ENCODE measurements around the gene GSN. TPM values are rescaled to one million over a fixed set of nuclear protein-coding genes. Genes with fewer than 3 reads are reported as not detected.
A peak's percentile ranks its signal among the peaks of the same experiment; 100 is the strongest.

GSN gene
- total RNA-seq, 1 donor from 2014 or later, result 291 TPM

GRCh38 chr9:121322737-121323448, 54.9 kb downstream of the GSN start:
- H3K27ac Mint-ChIP-seq (ENCODE audit: unreplicated experiment), result peak overlapping the region; percentile 97
- TF ChIP-seq CTCF (IDR thresholded peaks at IDR 0.05), result no peak
- DNase-seq (ENCODE audit: low spot score), result no peak
- H3K4me3 Mint-ChIP-seq (ENCODE audit: unreplicated experiment), result no peak overlapping the region
- H3K9me3 Mint-ChIP-seq (ENCODE audit: low read depth), result peaks cover 3% of the 10 kb centered on the region
- H3K27me3 Mint-ChIP-seq (ENCODE audit: low read depth), result no peaks in the 10 kb centered on the region
- peaks cover 65% of the 10 kb centered on the region for H3K4me1 Mint-ChIP-seq (ENCODE audit: low read depth)
- H3K36me3 Mint-ChIP-seq (ENCODE audit: low read depth), result peaks cover 56% of the 10 kb centered on the region

GRCh38 chr9:121323449-121324151, 55.6 kb downstream of the GSN start:
- H3K4me1 Mint-ChIP-seq (ENCODE audit: low read depth), result peaks cover 62% of the 10 kb centered on the region
- no peak for DNase-seq (ENCODE audit: low spot score)
- H3K4me3 Mint-ChIP-seq (ENCODE audit: unreplicated experiment), result no peak overlapping the region
- H3K9me3 Mint-ChIP-seq (ENCODE audit: low read depth), result peaks cover 3% of the 10 kb centered on the region
- peak overlapping the region; percentile 97 for H3K27ac Mint-ChIP-seq (ENCODE audit: unreplicated experiment)
- peaks cover 57% of the 10 kb centered on the region for H3K36me3 Mint-ChIP-seq (ENCODE audit: low read depth)
- TF ChIP-seq CTCF (IDR thresholded peaks at IDR 0.05), result no peak
- H3K27me3 Mint-ChIP-seq (ENCODE audit: low read depth), result no peaks in the 10 kb centered on the region

GRCh38 chr9:121324316-121324715, 56.4 kb downstream of the GSN start:
- Mint-ChIP-seq H3K9me3 (ENCODE audit: low read depth) (peaks cover 3% of the 10 kb centered on the region), H3K36me3 (ENCODE audit: low read depth) (peaks cover 56% of the 10 kb centered on the region), H3K4me1 (ENCODE audit: low read depth) (peaks cover 55% of the 10 kb centered on the region), H3K27ac (ENCODE audit: unreplicated experiment) (no peak overlapping the region), H3K4me3 (ENCODE audit: unreplicated experiment) (no peak overlapping the region), H3K27me3 (ENCODE audit: low read depth) (no peaks in the 10 kb centered on the region)
- TF ChIP-seq CTCF (IDR thresholded peaks at IDR 0.05), result no peak
- no peak for DNase-seq (ENCODE audit: low spot score)

DNA sequence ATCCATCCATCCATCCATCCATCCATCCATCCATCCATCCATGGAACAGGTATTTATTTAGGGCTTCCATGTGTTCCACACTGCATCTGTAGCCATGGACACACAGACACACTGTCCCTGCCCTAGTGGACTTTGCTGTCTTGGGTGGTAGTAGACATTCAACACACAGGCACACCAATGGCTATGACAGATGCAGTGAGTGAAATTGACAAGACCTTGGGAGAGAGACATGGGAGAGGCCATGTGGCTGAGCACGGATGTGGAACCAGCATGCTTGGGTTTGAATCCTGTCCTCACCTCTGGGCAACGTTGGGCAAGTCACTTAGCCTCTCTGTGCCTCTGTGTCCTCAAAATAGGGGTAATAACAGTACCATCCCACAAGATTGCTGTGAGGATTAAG, 56.8 kb downstream of the GSN start:
- Mint-ChIP-seq H3K4me3 (ENCODE audit: unreplicated experiment) (no peak overlapping the region), H3K36me3 (ENCODE audit: low read depth) (peaks cover 60% of the 10 kb centered on the region), H3K27me3 (ENCODE audit: low read depth) (no peaks in the 10 kb centered on the region), H3K9me3 (ENCODE audit: low read depth) (peaks cover 3% of the 10 kb centered on the region), H3K4me1 (ENCODE audit: low read depth) (peaks cover 54% of the 10 kb centered on the region), H3K27ac (ENCODE audit: unreplicated experiment) (peak overlapping the region; percentile 54)
- TF ChIP-seq CTCF (IDR thresholded peaks at IDR 0.05), result no peak
- no peak for DNase-seq (ENCODE audit: low spot score)

GRCh38 chr9:121325387-121325786, 57.4 kb downstream of the GSN start:
- Mint-ChIP-seq H3K27ac (ENCODE audit: unreplicated experiment) (peak overlapping the region; percentile 37), H3K9me3 (ENCODE audit: low read depth) (peaks cover 3% of the 10 kb centered on the region), H3K4me3 (ENCODE audit: unreplicated experiment) (no peak overlapping the region), H3K4me1 (ENCODE audit: low read depth) (peaks cover 47% of the 10 kb centered on the region), H3K36me3 (ENCODE audit: low read depth) (peaks cover 56% of the 10 kb centered on the region), H3K27me3 (ENCODE audit: low read depth) (no peaks in the 10 kb centered on the region)
- DNase-seq (ENCODE audit: low spot score), result no peak
- no peak for TF ChIP-seq CTCF (IDR thresholded peaks at IDR 0.05)

All from chondrocyte (in vitro differentiated cells).